ENCODE measurements around the gene ITGA11.

The ITGA11 gene

GRCh38 chr15:68298882-68299381 lies 133.0 kb downstream of the ITGA11 start:
- Mint-ChIP-seq H3K36me3 (peaks cover 29% of the 10 kb centered on the region), H3K27me3 (no peaks in the 10 kb centered on the region), H3K4me1 (peaks cover 16% of the 10 kb centered on the region), H3K27ac (peak overlapping the region; percentile 74), H3K9me3 (no peaks in the 10 kb centered on the region), H3K4me3 (peak overlapping the region; percentile 62)
- ATAC-seq: peak; percentile 87

DNA sequence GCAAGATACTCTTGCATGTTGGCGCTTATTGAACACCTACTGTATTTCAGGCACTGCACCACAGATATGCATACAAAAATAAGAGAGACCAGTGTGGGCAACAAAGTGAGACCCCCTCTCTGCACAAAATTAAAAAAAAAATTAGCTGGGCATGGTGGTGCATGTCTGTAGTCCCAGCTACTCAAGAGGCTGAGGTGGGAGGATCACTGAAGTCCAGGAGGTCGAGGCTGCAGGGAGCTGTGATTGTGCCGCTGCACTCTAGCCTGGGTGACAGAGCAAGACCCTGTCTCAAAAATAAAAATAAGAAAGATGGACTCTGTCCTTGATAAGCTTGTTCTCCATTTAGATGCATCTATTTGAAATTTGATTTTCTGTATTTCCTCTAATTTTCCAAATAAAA lies 133.6 kb downstream of the ITGA11 start:
- ATAC-seq: no peak
- Mint-ChIP-seq H3K27ac (peak overlapping the region; percentile 74), H3K4me1 (peaks cover 16% of the 10 kb centered on the region), H3K36me3 (peaks cover 29% of the 10 kb centered on the region), H3K9me3 (no peaks in the 10 kb centered on the region), H3K4me3 (peak overlapping the region; percentile 62), H3K27me3 (no peaks in the 10 kb centered on the region)

GRCh38 chr15:68295014-68295805 lies 136.8 kb downstream of the ITGA11 start:
- Mint-ChIP-seq H3K9me3 (no peaks in the 10 kb centered on the region), H3K36me3 (peaks cover 38% of the 10 kb centered on the region), H3K27me3 (no peaks in the 10 kb centered on the region), H3K4me3 (no peak overlapping the region), H3K4me1 (peaks cover 16% of the 10 kb centered on the region), H3K27ac (no peak overlapping the region)
- ATAC-seq: no peak

DNA sequence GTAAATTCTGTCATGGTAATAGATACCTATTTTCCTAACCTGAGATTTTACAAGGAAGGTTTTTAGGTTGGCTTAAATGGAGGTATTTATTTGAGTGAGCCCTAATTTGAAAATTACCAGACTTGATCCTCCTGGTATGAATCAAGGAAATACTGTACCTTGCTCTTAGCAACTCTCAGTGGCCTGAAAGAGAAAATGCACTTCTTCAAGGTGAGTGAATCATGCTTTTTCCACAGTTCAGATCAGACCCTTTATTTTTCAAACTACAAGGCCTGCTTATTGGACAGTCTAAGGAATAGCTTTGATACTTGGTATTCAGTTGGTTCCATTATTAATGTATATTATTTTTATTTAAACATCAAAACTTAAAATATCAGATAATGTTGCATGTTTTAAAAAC lies 139.0 kb downstream of the ITGA11 start:
- no peaks in the 10 kb centered on the region for H3K9me3 Mint-ChIP-seq
- peaks cover 51% of the 10 kb centered on the region for H3K36me3 Mint-ChIP-seq

DNA sequence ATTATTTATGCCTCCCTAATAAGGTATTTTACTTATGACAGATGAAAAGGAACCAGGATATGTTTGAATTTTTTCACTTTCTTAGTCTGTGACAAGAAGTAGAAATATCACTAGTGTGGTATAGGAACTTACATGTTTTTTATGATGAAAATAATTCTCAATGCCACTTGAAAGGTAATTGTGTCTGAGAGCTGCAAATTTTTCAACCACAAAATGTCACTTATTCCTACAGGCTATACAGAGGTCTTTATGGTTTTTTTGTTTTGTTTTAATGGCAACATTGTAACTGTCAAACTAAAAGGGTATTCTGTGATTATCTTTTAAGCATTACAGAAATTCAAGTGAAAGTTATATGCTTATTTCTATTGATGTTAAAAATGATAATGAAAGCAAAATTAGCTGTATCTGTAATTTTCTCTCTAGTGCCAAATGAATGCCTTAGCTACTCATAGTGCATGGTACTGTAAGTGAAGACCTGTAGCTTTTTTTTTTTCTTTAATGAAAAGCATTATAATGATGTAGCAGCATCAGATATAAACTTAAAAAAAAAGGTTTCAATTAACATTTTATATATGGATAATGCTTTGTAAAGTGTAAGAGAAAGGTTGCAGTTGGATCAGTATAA lies 139.7 kb downstream of the ITGA11 start:
- H3K27me3 Mint-ChIP-seq: no peaks in the 10 kb centered on the region
- no peaks in the 10 kb centered on the region for H3K9me3 Mint-ChIP-seq
- no peak overlapping the region for H3K27ac Mint-ChIP-seq
- peaks cover 20% of the 10 kb centered on the region for H3K4me1 Mint-ChIP-seq
- no peak overlapping the region for H3K4me3 Mint-ChIP-seq
- peaks cover 51% of the 10 kb centered on the region for H3K36me3 Mint-ChIP-seq
- no peak for ATAC-seq

More for the DNA sequence above, 139.0 kb downstream of the ITGA11 start:
- ATAC-seq: no peak
- Mint-ChIP-seq H3K27ac (no peak overlapping the region), H3K4me3 (no peak overlapping the region), H3K4me1 (peaks cover 15% of the 10 kb centered on the region), H3K27me3 (no peaks in the 10 kb centered on the region)

GRCh38 chr15:68290715-68291114 lies 141.2 kb downstream of the ITGA11 start:
- H3K4me3 Mint-ChIP-seq: no peak overlapping the region
- no peaks in the 10 kb centered on the region for H3K27me3 Mint-ChIP-seq
- ATAC-seq: no peak
- peaks cover 31% of the 10 kb centered on the region for H3K4me1 Mint-ChIP-seq
- H3K9me3 Mint-ChIP-seq: no peaks in the 10 kb centered on the region
- peaks cover 43% of the 10 kb centered on the region for H3K36me3 Mint-ChIP-seq
- no peak overlapping the region for H3K27ac Mint-ChIP-seq

DNA sequence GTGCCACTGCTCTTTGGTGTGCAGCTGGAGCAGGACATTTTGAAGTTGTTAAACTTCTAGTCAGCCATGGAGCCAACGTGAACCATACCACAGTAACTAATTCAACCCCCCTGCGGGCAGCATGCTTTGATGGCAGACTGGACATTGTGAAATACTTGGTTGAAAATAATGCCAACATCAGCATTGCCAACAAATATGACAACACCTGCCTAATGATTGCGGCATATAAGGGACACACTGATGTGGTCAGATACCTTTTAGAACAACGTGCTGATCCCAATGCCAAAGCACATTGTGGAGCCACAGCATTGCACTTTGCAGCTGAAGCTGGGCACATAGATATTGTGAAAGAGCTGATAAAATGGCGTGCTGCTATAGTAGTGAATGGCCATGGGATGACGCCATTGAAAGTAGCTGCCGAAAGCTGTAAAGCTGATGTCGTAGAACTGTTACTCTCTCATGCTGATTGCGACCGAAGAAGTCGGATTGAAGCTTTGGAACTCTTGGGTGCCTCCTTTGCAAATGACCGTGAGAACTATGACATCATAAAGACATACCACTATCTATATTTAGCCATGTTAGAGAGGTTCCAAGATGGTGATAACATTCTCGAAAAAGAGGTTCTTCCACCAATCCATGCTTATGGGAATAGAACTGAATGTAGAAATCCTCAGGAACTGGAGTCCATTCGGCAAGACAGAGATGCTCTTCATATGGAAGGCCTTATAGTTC lies 142.2 kb downstream of the ITGA11 start:
- Mint-ChIP-seq H3K27ac (no peak overlapping the region), H3K36me3 (peaks cover 43% of the 10 kb centered on the region)
- no peak for ATAC-seq

DNA sequence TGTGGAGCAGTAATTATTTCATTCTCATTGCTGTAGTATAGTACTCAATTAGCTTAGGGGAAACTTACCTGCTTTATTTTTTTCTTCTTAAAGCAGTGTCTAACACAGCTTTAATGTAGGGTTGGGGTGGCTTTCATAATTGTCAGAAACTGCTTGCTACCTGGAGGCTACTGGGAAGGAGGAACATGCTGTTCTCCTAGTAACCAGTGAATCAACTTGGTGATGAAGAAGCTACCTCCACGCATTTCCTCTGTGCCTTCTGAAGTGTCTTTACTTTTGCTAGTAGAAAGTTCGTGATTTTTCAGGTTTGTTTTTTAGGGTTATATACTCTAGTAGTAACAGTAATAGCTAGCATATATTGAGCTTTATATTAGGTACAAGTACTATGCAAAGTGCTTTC lies 142.9 kb downstream of the ITGA11 start:
- peaks cover 38% of the 10 kb centered on the region for H3K4me1 Mint-ChIP-seq

More for the DNA sequence above, 142.2 kb downstream of the ITGA11 start:
- H3K9me3 Mint-ChIP-seq: no peaks in the 10 kb centered on the region
- H3K4me1 Mint-ChIP-seq: peaks cover 38% of the 10 kb centered on the region
- H3K4me3 Mint-ChIP-seq: no peak overlapping the region
- no peaks in the 10 kb centered on the region for H3K27me3 Mint-ChIP-seq

GRCh38 chr15:68286256-68286655 lies 145.7 kb downstream of the ITGA11 start:
- H3K36me3 Mint-ChIP-seq: peaks cover 51% of the 10 kb centered on the region
- ATAC-seq: no peak
- H3K27me3 Mint-ChIP-seq: no peaks in the 10 kb centered on the region
- peaks cover 50% of the 10 kb centered on the region for H3K4me1 Mint-ChIP-seq
- H3K4me3 Mint-ChIP-seq: no peak overlapping the region
- no peaks in the 10 kb centered on the region for H3K9me3 Mint-ChIP-seq
- H3K27ac Mint-ChIP-seq: no peak overlapping the region

More for the DNA sequence above, 142.9 kb downstream of the ITGA11 start:
- ATAC-seq: no peak
- H3K27ac Mint-ChIP-seq: no peak overlapping the region
- peaks cover 47% of the 10 kb centered on the region for H3K36me3 Mint-ChIP-seq
- H3K9me3 Mint-ChIP-seq: no peaks in the 10 kb centered on the region
- H3K4me3 Mint-ChIP-seq: no peak overlapping the region
- no peaks in the 10 kb centered on the region for H3K27me3 Mint-ChIP-seq

DNA sequence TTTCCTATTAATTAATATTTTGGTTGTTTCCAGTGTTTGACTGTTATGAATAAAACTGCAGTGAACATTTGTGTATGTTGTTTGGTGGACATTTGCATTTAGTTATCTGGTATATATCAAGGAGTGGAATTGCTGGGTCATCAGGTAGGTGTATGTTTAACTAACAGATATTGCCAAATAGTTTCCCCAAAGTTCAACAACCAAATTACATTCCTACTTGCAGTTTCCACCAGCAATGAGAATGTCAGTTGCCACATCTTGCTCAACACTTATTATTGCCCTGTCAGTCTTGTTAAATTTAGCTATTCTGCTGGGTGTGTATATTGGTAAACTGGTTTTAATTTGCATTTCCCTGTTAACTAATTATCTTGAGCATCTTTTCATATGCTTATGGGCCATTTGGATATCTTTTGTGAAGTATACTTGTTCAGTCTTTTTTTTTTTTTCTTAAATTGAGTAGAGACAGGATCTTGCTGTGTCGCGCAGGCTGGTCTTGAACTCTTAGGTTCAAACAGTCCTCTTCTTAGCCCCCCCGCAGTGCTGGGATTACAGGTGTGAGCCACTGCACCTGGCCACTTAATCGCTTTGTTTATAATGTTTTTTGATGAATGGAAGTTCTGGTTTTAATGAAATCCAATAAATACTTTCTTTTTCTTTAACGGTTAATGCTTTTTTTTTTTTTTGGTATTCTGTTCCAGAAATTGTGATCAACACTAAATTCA lies 146.5 kb downstream of the ITGA11 start:
- ATAC-seq: no peak
- no peak overlapping the region for H3K27ac Mint-ChIP-seq
- H3K36me3 Mint-ChIP-seq: peaks cover 44% of the 10 kb centered on the region
- no peaks in the 10 kb centered on the region for H3K9me3 Mint-ChIP-seq
- H3K4me1 Mint-ChIP-seq: peaks cover 58% of the 10 kb centered on the region
- no peaks in the 10 kb centered on the region for H3K27me3 Mint-ChIP-seq
- H3K4me3 Mint-ChIP-seq: no peak overlapping the region

DNA sequence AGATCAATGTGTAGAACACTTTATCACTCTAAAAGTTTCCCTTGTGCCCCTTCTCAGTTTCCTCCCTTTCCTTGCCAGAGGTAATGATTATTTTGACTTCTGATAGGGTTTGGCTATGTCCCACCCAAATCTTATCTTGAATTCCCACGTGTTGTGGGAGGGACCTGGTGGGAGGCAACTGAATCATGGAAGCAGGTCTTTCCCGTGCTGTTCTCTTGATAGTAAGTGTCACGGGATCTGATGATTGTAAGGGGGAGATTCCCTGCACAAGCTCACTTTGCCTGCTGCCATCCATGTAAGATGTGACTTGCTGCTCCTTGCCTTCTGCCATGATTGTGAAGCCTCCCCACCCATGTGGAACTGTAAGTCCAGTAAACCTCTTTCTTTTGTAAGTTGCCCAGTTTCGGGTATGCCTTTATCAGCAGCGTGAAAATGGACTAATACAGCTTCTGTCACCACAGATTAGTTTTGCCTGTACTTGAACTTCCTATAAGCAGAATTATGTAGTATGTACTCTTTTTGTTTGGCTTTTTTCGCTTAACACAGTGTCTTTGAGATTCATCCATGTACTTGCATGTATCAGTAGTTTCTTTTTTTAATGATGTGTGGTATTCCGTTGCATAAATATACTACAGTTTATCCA lies 147.2 kb downstream of the ITGA11 start:
- ATAC-seq: no peak
- Mint-ChIP-seq H3K27ac (no peak overlapping the region), H3K4me1 (peaks cover 65% of the 10 kb centered on the region), H3K27me3 (no peaks in the 10 kb centered on the region), H3K9me3 (no peaks in the 10 kb centered on the region), H3K36me3 (peaks cover 44% of the 10 kb centered on the region), H3K4me3 (no peak overlapping the region)

DNA sequence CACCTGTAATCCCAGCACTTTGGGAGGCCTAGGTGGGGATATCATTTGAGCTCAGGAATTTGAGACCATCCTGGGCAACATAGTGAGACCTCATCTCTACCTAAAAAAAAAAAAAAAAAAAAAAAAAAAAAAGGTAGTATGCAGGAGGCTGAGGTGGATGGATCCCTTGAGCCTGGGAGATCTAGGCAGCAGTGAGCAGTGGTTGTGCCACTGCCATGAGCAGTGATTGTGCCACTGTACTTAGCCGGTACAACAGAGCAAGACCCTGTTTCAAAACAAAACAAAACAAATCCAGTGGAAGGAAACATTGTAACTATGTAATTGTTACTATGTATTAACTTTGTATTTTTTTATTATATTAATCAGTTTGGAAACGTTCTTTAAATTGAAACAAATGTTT lies 148.6 kb downstream of the ITGA11 start:
- H3K36me3 Mint-ChIP-seq: peaks cover 44% of the 10 kb centered on the region
- H3K4me3 Mint-ChIP-seq: no peak overlapping the region

GRCh38 chr15:68281008-68281407 lies 151.0 kb downstream of the ITGA11 start:
- Mint-ChIP-seq H3K4me3 (peak overlapping the region; percentile 99), H3K27me3 (no peaks in the 10 kb centered on the region), H3K36me3 (peaks cover 40% of the 10 kb centered on the region), H3K27ac (no peak overlapping the region), H3K9me3 (no peaks in the 10 kb centered on the region), H3K4me1 (peaks cover 61% of the 10 kb centered on the region)
- ATAC-seq: no peak

More for the DNA sequence above, 148.6 kb downstream of the ITGA11 start:
- Mint-ChIP-seq H3K4me1 (peaks cover 67% of the 10 kb centered on the region), H3K9me3 (no peaks in the 10 kb centered on the region), H3K27me3 (no peaks in the 10 kb centered on the region), H3K27ac (no peak overlapping the region)
- ATAC-seq: no peak
